Measurements from ENCODE around the gene CAMTA1.

The CAMTA1 gene

GRCh38 chr1:7048395-7048794 lies 263.1 kb downstream of the CAMTA1 start:
- TF ChIP-seq BACH2 (CRISPR knock-in tag; IDR thresholded peaks at IDR 0.05; ENCODE audit: borderline replicate concordance) (no peak), ZC3H10 (CRISPR knock-in tag; IDR thresholded peaks at IDR 0.05) (no peak), TSHZ2 (CRISPR knock-in tag; IDR thresholded peaks at IDR 0.05) (no peak), TOX (CRISPR knock-in tag; IDR thresholded peaks at IDR 0.05; ENCODE audit: borderline replicate concordance) (no peak), ESRRG (CRISPR knock-in tag; IDR thresholded peaks at IDR 0.05) (no peak), CSRNP3 (CRISPR knock-in tag; IDR thresholded peaks at IDR 0.05) (no peak), ZNF70 (CRISPR knock-in tag; IDR thresholded peaks at IDR 0.05) (no peak), TCF4 (CRISPR knock-in tag; IDR thresholded peaks at IDR 0.05; ENCODE audit: borderline replicate concordance) (no peak), ZFP30 (CRISPR knock-in tag; IDR thresholded peaks at IDR 0.05) (no peak), CSDC2 (CRISPR knock-in tag; IDR thresholded peaks at IDR 0.05) (no peak), GLIS3 (CRISPR knock-in tag; IDR thresholded peaks at IDR 0.05) (no peak), PPARA (CRISPR knock-in tag; IDR thresholded peaks at IDR 0.05; ENCODE audit: borderline replicate concordance) (no peak), OSR1 (CRISPR knock-in tag; IDR thresholded peaks at IDR 0.05) (no peak), ZNF8 (CRISPR knock-in tag; IDR thresholded peaks at IDR 0.05) (no peak), ZNF565 (CRISPR knock-in tag; conservative IDR thresholded peaks at IDR 0.05; ENCODE audit: low read depth) (no peak), RARB (CRISPR knock-in tag; IDR thresholded peaks at IDR 0.05) (no peak), PATZ1 (CRISPR knock-in tag; IDR thresholded peaks at IDR 0.05; ENCODE audit: borderline replicate concordance) (no peak)
- no peak for ATAC-seq

GRCh38 chr1:7049913-7050625 lies 264.8 kb downstream of the CAMTA1 start:
- no peak for ATAC-seq
- TF ChIP-seq OSR1 (CRISPR knock-in tag; IDR thresholded peaks at IDR 0.05), result no peak
- TF ChIP-seq ZNF565 (CRISPR knock-in tag; conservative IDR thresholded peaks at IDR 0.05; ENCODE audit: low read depth), result no peak
- TF ChIP-seq TCF4 (CRISPR knock-in tag; IDR thresholded peaks at IDR 0.05; ENCODE audit: borderline replicate concordance), result no peak
- TF ChIP-seq POU6F1 (CRISPR knock-in tag; IDR thresholded peaks at IDR 0.05; ENCODE audit: borderline replicate concordance, low read depth), result no peak
- TF ChIP-seq ZFP30 (CRISPR knock-in tag; IDR thresholded peaks at IDR 0.05), result no peak
- no peak for TF ChIP-seq TOX (CRISPR knock-in tag; IDR thresholded peaks at IDR 0.05; ENCODE audit: borderline replicate concordance)
- no peak for TF ChIP-seq CSRNP3 (CRISPR knock-in tag; IDR thresholded peaks at IDR 0.05)
- no peak for TF ChIP-seq ZNF70 (CRISPR knock-in tag; IDR thresholded peaks at IDR 0.05)
- no peak for TF ChIP-seq CREB5 (CRISPR knock-in tag; IDR thresholded peaks at IDR 0.05; ENCODE audit: low read depth)
- no peak for TF ChIP-seq ARNTL (CRISPR knock-in tag; IDR thresholded peaks at IDR 0.05; ENCODE audit: borderline replicate concordance, low read depth)
- no peak for TF ChIP-seq RARB (CRISPR knock-in tag; IDR thresholded peaks at IDR 0.05)
- no peak for TF ChIP-seq ESRRG (CRISPR knock-in tag; IDR thresholded peaks at IDR 0.05)
- no peak for TF ChIP-seq ZC3H10 (CRISPR knock-in tag; IDR thresholded peaks at IDR 0.05)
- TF ChIP-seq GLIS3 (CRISPR knock-in tag; IDR thresholded peaks at IDR 0.05), result no peak
- no peak for TF ChIP-seq CSDC2 (CRISPR knock-in tag; IDR thresholded peaks at IDR 0.05)
